ENCODE measurements around the gene LILRA2.

GRCh38 chr19:54556194-54556593, 17.4 kb upstream of the LILRA2 start:
- no peak for TF ChIP-seq CTCF (IDR thresholded peaks at IDR 0.05)
- no peak for TF ChIP-seq EZH2phosphoT487 (IDR thresholded peaks at IDR 0.05)
